ENCODE data around the gene SLC22A1.

SLC22A1 gene

DNA sequence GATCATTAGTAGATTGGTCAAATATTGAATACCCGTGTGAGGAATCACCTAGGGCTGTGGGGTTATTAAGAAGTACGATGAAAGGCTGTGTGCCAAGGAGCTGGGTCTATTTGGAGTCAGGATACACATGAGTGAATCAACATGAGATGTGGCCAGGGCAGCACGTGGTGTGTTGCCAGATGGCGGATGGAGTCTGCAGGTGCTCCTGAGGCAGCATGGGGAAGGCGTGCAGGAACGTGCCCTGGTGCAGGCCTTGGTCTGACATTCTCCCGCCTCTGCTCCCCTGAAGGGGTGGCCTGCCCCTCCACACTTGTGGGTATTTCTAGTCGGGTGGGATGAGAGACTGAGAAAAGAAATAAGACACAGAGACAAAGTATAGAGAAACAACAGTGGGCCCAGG lies 39.0 kb upstream of the SLC22A1 start:
- TF ChIP-seq EGR1 (IDR thresholded peaks at IDR 0.05): no peak
- TF ChIP-seq YY1 (IDR thresholded peaks at IDR 0.05; ENCODE audit: low read depth): no peak
- TF ChIP-seq TCF12 (IDR thresholded peaks at IDR 0.05; ENCODE audit: low read depth): no peak
- no peak for TF ChIP-seq MAX (IDR thresholded peaks at IDR 0.05)
- no peak for TF ChIP-seq CEBPB (IDR thresholded peaks at IDR 0.05)
- TF ChIP-seq NFIC (IDR thresholded peaks at IDR 0.05): no peak
- no peak for TF ChIP-seq EP300 (IDR thresholded peaks at IDR 0.05; ENCODE audit: borderline replicate concordance)
- TF ChIP-seq RAD21 (IDR thresholded peaks at IDR 0.05; ENCODE audit: low read depth): no peak
- TF ChIP-seq, protein P1, sequence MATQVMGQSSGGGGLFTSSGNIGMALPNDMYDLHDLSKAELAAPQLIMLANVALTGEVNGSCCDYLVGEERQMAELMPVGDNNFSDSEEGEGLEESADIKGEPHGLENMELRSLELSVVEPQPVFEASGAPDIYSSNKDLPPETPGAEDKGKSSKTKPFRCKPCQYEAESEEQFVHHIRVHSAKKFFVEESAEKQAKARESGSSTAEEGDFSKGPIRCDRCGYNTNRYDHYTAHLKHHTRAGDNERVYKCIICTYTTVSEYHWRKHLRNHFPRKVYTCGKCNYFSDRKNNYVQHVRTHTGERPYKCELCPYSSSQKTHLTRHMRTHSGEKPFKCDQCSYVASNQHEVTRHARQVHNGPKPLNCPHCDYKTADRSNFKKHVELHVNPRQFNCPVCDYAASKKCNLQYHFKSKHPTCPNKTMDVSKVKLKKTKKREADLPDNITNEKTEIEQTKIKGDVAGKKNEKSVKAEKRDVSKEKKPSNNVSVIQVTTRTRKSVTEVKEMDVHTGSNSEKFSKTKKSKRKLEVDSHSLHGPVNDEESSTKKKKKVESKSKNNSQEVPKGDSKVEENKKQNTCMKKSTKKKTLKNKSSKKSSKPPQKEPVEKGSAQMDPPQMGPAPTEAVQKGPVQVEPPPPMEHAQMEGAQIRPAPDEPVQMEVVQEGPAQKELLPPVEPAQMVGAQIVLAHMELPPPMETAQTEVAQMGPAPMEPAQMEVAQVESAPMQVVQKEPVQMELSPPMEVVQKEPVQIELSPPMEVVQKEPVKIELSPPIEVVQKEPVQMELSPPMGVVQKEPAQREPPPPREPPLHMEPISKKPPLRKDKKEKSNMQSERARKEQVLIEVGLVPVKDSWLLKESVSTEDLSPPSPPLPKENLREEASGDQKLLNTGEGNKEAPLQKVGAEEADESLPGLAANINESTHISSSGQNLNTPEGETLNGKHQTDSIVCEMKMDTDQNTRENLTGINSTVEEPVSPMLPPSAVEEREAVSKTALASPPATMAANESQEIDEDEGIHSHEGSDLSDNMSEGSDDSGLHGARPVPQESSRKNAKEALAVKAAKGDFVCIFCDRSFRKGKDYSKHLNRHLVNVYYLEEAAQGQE (IDR thresholded peaks at IDR 0.05; ENCODE audit: low read depth): no peak
- TF ChIP-seq FOXM1 (IDR thresholded peaks at IDR 0.05; ENCODE audit: borderline replicate concordance, low read depth): no peak
- TF ChIP-seq, protein P2, sequence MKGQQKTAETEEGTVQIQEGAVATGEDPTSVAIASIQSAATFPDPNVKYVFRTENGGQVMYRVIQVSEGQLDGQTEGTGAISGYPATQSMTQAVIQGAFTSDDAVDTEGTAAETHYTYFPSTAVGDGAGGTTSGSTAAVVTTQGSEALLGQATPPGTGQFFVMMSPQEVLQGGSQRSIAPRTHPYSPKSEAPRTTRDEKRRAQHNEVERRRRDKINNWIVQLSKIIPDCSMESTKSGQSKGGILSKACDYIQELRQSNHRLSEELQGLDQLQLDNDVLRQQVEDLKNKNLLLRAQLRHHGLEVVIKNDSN (IDR thresholded peaks at IDR 0.05): no peak
- no peak for TF ChIP-seq CREB1 (IDR thresholded peaks at IDR 0.05; ENCODE audit: low read depth)
- no peak for TF ChIP-seq ZBTB7A (IDR thresholded peaks at IDR 0.05; ENCODE audit: low read depth)
- no peak for TF ChIP-seq TAF1 (IDR thresholded peaks at IDR 0.05; ENCODE audit: low read depth)
- TF ChIP-seq TEAD4 (IDR thresholded peaks at IDR 0.05): no peak

- TF ChIP-seq RAD21 (IDR thresholded peaks at IDR 0.05; ENCODE audit: low read depth) (no peak), TAF1 (IDR thresholded peaks at IDR 0.05; ENCODE audit: low read depth) (no peak), EGR1 (IDR thresholded peaks at IDR 0.05) (no peak), MAX (IDR thresholded peaks at IDR 0.05) (no peak), NFIC (IDR thresholded peaks at IDR 0.05) (no peak), ZBTB7A (IDR thresholded peaks at IDR 0.05; ENCODE audit: low read depth) (no peak), YY1 (IDR thresholded peaks at IDR 0.05; ENCODE audit: low read depth) (no peak), TCF12 (IDR thresholded peaks at IDR 0.05; ENCODE audit: low read depth) (no peak), TEAD4 (IDR thresholded peaks at IDR 0.05) (no peak), EP300 (IDR thresholded peaks at IDR 0.05; ENCODE audit: borderline replicate concordance) (no peak), CEBPB (IDR thresholded peaks at IDR 0.05) (no peak), CREB1 (IDR thresholded peaks at IDR 0.05; ENCODE audit: low read depth) (no peak), FOXM1 (IDR thresholded peaks at IDR 0.05; ENCODE audit: borderline replicate concordance, low read depth) (no peak)
- TF ChIP-seq, protein P1 (IDR thresholded peaks at IDR 0.05; ENCODE audit: low read depth): no peak
- TF ChIP-seq, protein P2 (IDR thresholded peaks at IDR 0.05): no peak
Observed at GRCh38 chr6:160084198-160084776, 37.3 kb upstream of the SLC22A1 start.

GRCh38 chr6:160085226-160085625 lies 36.4 kb upstream of the SLC22A1 start:
- TF ChIP-seq ZBTB7A (IDR thresholded peaks at IDR 0.05; ENCODE audit: low read depth) (no peak), CREB1 (IDR thresholded peaks at IDR 0.05; ENCODE audit: low read depth) (no peak), TEAD4 (IDR thresholded peaks at IDR 0.05) (no peak), EGR1 (IDR thresholded peaks at IDR 0.05) (no peak), CEBPB (IDR thresholded peaks at IDR 0.05) (no peak), YY1 (IDR thresholded peaks at IDR 0.05; ENCODE audit: low read depth) (no peak), TCF12 (IDR thresholded peaks at IDR 0.05; ENCODE audit: low read depth) (no peak), EP300 (IDR thresholded peaks at IDR 0.05; ENCODE audit: borderline replicate concordance) (no peak), MAX (IDR thresholded peaks at IDR 0.05) (no peak), FOXM1 (IDR thresholded peaks at IDR 0.05; ENCODE audit: borderline replicate concordance, low read depth) (no peak), NFIC (IDR thresholded peaks at IDR 0.05) (no peak), RAD21 (IDR thresholded peaks at IDR 0.05; ENCODE audit: low read depth) (no peak), TAF1 (IDR thresholded peaks at IDR 0.05; ENCODE audit: low read depth) (no peak)
- TF ChIP-seq, protein P2 (IDR thresholded peaks at IDR 0.05): no peak
- TF ChIP-seq, protein P1 (IDR thresholded peaks at IDR 0.05; ENCODE audit: low read depth): no peak

All from Ishikawa (cell line).